HG03460 (cell line): Measurements from ENCODE around the gene MS4A18.
"Not testable (repeated sequence)": the region's sequence is repeated elsewhere in the genome, so short reads cannot be mapped to it uniquely, and the experiment has no call there.

Experiments used
- ATAC-seq: cut with Tn5 transposase; IDR thresholded peaks from one replicate; pipeline ENCODE4 v1.9.1; 2021; ENCODE audit not compliant: unreplicated experiment

The MS4A18 gene

DNA sequence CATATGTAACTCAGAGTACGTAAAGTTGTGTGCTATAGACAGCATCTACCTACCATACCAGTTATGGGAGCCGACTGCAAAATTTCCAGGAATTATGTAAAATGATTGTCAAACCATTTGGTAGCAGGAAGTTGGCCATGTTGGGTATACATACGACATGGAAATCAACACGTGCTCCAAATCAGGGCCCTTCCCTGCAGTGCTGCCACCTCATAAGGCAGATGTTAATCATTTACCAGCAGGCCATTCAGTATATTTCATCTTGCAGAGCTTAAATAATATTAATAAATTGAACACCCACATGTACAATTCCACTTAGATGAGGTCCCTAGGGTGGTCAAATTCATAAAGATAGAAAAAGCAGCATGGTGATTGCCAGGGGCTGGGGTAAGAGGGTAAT is 9.8 kb downstream of the MS4A18 start:
- ATAC-seq = no peak

DNA sequence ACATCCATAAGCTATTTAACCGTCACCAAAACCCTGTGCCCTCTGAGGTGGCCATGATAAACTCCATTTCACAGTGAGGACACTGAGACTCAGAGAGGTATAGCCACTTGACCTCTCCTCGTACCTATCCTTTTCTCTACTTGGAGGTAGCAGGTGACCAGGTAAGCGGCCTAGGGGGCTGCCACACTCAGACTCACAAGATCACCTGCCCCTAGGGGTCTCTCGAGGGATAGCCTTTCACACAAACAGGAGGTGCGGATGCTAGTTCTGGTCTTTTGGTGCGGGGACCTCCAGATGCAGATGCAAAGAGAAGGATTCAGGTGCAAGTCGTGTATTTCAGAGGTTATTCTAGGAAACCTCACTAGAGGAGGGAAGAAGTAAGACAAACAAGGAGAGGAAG is 14.6 kb downstream of the MS4A18 start:
- no peak for ATAC-seq

DNA sequence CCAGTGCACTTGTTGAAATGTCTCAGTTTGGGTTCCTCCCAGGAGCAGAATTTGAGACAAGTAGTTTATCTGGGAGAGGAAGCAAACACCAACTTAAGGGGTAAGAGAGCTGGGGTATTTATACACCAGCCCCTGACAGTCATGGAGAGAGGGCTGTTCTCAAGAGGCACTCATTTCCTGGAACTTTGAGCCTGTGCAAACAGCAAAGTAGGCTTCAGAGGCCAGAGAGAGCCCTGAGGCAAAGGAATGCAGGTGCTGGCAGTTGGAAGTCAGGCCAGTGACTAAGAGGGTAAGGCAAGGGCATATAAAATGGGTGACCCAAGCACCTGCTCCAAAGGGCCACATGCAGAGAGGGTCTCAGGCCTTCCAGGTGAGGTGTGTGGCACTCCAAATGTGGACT is 16.1 kb downstream of the MS4A18 start:
- ATAC-seq = no peak

GRCh38 chr11:60741421-60741820 is 16.9 kb downstream of the MS4A18 start:
- no peak for ATAC-seq

DNA sequence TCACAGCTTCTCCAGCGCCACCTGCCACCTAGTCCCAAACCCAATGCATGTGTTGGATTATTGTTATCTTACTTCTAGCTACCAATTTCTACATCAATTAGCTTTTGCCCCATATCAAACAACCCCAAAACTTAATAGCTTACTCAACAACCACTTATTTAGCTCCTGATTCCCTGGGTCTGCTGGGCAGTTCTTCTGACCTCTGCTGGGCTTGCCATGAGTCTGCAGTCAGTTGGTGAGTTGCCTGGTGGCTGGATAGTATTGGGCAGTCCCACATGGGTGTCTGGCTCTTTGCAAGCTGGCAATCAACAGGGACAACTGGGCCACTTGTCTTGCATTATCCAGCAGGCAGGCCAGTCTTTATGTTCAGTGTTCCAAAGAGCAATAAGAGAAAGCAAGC is 18.5 kb downstream of the MS4A18 start:
- ATAC-seq = no peak

- no peak for ATAC-seq
These were observed 19.6 kb downstream of the MS4A18 start for GRCh38 chr11:60744114-60744513.

GRCh38 chr11:60747359-60747873 is 22.9 kb downstream of the MS4A18 start:
- ATAC-seq = no peak

- ATAC-seq = no peak
These were observed 23.7 kb downstream of the MS4A18 start for GRCh38 chr11:60748225-60748624.

GRCh38 chr11:60748821-60749220 is 24.3 kb downstream of the MS4A18 start:
- no peak for ATAC-seq

DNA sequence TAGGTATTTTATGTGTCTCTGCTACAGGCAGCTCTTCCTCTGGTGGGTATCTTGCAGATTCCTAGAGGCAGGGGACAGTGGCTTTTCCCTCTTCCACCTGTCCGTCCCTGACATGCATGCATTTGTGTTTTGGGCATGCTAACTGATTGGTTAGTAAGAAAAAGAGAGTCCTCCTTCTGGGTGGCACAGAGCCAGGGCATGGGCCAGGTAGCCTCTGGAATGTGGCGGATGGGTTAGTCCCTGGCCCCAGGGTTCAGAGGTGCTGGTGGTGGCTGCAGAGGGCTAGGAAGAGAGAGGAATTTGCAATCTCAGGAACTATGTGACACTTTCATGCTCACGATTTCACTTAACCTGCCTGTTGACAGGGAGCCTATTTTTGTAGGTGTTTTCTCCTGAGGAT is 26.4 kb downstream of the MS4A18 start:
- ATAC-seq = no peak

- ATAC-seq = no peak
These were observed 28.8 kb downstream of the MS4A18 start for GRCh38 chr11:60753309-60753708.

DNA sequence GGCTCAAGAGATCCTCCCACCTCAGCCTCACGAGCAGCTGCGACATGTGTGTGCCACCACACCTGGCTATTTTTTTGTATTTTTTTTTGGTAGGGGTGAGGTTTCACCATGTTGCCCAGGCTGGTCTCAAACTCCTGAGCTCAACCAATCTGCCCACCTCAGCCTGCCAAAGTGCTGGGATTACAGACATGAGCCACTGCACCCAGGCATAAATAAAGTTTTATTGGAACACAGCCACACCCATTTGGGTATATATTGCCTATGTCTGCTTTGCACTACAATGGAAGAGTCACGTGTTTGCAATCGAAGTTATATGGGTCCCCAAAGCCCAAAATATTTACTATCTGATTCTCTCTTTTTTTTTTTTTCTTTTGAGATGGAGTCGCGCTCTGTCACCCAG is 30.4 kb downstream of the MS4A18 start:
- no peak for ATAC-seq

GRCh38 chr11:60756307-60757032 is 31.9 kb downstream of the MS4A18 start, which contains the start of gene MS4A15:
Gene MS4A15 (plus strand): TSS chr11:60756867. CDS start chr11:60763734, 6,867 bp downstream.
- no peak for ATAC-seq

GRCh38 chr11:60757231-60757800 is 32.8 kb downstream of the MS4A18 start:
- ATAC-seq = no peak

- not testable (repeated sequence) for ATAC-seq
These were observed 34.2 kb downstream of the MS4A18 start for GRCh38 chr11:60758671-60759070.

- ATAC-seq = not testable (repeated sequence)
These were observed 35.1 kb downstream of the MS4A18 start for GRCh38 chr11:60759438-60760225.

GRCh38 chr11:60761436-60762190 is 37.1 kb downstream of the MS4A18 start:
- no peak for ATAC-seq

DNA sequence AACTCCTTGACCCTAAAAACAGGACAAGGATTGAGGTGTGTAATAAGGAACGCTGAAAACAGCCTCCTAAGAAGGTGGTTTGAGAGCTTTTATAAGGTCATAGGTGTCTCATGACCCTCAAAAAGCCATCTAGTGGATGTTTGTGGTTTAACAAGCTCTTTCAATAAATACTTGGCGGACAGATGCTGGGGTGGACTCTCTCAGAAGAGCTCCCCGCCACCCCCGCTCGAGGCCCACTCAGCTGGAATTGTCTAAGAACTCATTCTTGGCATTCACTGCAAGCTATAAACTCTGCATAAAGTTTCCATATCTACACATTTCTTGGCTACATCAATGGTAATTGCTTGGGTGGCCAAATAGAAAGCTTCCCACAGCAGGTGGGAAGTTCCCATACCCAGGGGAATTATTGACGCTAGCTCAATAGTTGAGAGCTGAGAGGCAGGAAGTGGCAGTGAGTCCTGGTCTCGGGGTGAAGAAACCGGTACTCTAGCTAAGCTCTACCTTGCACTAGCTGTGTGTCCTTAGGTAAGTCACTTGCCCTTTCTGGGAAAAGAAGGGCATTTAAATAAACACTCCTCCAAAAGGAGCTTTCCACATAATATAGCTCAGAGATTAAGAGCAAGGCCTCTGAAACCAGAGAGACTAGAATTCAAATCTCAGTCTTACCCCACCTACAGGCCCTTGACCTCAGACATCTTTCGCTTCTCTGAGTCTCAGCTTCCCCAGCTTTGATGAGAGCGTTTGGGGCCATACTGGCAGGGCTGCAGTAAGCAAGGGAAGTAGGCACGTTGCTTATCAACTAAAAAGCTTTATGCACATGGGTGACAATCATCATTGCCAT is 38.6 kb downstream of the MS4A18 start:
- ATAC-seq = peak; percentile 64

DNA sequence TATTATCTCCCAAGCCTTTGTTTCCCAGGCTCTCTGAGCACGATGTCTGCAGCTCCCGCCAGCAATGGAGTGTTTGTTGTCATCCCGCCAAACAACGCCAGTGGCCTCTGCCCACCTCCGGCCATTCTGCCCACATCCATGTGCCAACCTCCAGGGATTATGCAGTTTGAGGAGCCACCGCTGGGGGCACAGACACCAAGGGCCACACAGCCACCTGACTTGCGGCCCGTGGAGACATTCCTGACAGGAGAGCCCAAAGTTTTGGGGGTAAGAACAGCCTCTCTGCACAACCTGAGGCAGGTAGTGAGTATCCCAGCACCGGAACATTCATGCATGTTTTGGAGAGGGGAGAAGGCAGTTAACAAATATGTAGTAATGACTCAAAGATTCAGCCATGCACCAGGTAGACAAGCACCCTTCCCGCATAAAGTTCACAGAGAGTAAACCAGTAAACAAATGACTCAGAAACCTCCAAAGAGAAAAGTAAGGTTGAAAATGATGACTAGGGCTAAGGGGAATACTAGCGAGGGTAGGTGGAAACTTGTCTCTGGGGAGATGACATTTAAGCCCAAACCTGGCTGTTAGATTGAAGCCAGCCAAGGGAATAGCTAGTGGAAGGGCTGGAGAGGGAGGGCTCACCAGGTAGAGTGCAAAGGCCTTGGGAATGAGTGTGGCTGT is 39.3 kb downstream of the MS4A18 start:
- no peak for ATAC-seq

- ATAC-seq = peak; percentile 47
These were observed 40.4 kb downstream of the MS4A18 start for GRCh38 chr11:60764879-60765278.
